ENCODE results near the gene UBE2D2. TPM values are rescaled to one million over a fixed set of nuclear protein-coding genes. Genes with fewer than 3 reads are reported as not detected.

UBE2D2 gene
- total and polyA plus RNA-seq, 2 of the 13 experiments (the other 11 are each of a cell fraction or from before 2014, with no cell fraction given), result 79.1 to 109 TPM

DNA sequence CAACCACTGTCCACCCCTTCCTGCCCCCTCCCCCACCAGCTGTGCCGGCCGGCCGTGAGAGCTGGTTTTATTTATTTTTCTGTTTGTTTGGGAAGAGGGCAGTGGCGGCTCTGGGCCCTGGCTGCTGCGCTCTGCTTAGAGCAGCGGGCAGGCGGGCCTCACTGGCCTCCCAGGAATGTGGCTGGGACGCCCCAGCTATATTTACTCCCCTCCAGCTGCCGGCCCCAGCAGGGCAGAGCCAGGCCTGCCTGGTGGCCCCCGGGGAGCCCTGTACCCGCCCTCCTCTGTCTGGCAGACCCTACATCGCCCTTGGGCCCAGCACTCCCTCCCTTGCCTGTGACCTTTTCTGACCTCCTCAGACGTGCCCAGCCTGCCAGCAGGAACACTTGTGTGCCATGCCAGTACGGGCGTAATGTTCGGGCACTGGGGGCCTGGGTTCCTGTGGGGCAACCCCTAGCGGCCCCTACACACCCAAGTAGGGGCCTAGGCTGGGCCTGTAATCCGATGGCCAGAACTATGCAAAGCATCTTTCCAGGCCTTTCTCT is 94.7 kb downstream of the UBE2D2 start (continued):
- TF ChIP-seq ARID4A (CRISPR knock-in tag; IDR thresholded peaks at IDR 0.05; ENCODE audit: borderline replicate concordance) (peak; percentile 73), SAP130 (CRISPR knock-in tag; IDR thresholded peaks at IDR 0.05; ENCODE audit: low read depth) (peak; percentile 69; the same call in 1 of the 2 replicates), ZNF777 (CRISPR knock-in tag; IDR thresholded peaks at IDR 0.05) (no peak), MXD4 (CRISPR knock-in tag; IDR thresholded peaks at IDR 0.05) (no peak), SKI (IDR thresholded peaks at IDR 0.05; ENCODE audit: partially characterized antibody) (peak; percentile 25), ZNF761 (CRISPR knock-in tag; conservative IDR thresholded peaks at IDR 0.05) (no peak), ZNF670 (CRISPR knock-in tag; IDR thresholded peaks at IDR 0.05; ENCODE audit: borderline replicate concordance) (no peak), MXI1 (IDR thresholded peaks at IDR 0.05; ENCODE audit: borderline replicate concordance, low read depth, low read length) (peak; percentile 12; the same call in 1 of the 3 replicates), SRSF1 (optimal IDR thresholded peaks at IDR 0.05; ENCODE audit: low read depth, low read length) (no peak), THAP11 (CRISPR knock-in tag; IDR thresholded peaks at IDR 0.05) (no peak; the same call in 1 of the 2 replicates), ZFP36L1 (CRISPR knock-in tag; IDR thresholded peaks at IDR 0.05) (no peak), XRCC5 (optimal IDR thresholded peaks at IDR 0.05; ENCODE audit: low read length) (peak; percentile 30), UBTF (CRISPR knock-in tag; IDR thresholded peaks at IDR 0.05) (peak; percentile 44; the same call in 1 of the 2 replicates), REST (IDR thresholded peaks at IDR 0.05; ENCODE audit: borderline replicate concordance in 1 of 2, low read depth in 1 of 2, low read length in 2 of 2) (no peak), TAF15 (IDR thresholded peaks at IDR 0.05; ENCODE audit: low read depth, low read length, poor library complexity, severe bottlenecking) (no peak), ZZZ3 (CRISPR knock-in tag; IDR thresholded peaks at IDR 0.05; ENCODE audit: borderline replicate concordance) (no peak), EP300 (IDR thresholded peaks at IDR 0.05; ENCODE audit: low read depth in 2 of 2, low read length in 2 of 2) (0 out of 4 replicates have a peak, but pooled peaks of 1 of the 2 experiments have one; percentile 6), EP300 (CRISPR knock-in tag; IDR thresholded peaks at IDR 0.05; ENCODE audit: borderline replicate concordance) (no peak), KLF9 (CRISPR knock-in tag; IDR thresholded peaks at IDR 0.05; ENCODE audit: low read depth) (no peak), ARNT2 (CRISPR knock-in tag; IDR thresholded peaks at IDR 0.05; ENCODE audit: low read depth) (0 out of 2 replicates have a peak, but pooled peaks have one; percentile 37)
